ENCODE data around the gene PSD4. TPM values are rescaled to one million over a fixed set of nuclear protein-coding genes. Genes with fewer than 3 reads are reported as not detected.

The PSD4 gene
- total RNA-seq, 1 donor from 2014 or later, result 27.1 TPM

DNA sequence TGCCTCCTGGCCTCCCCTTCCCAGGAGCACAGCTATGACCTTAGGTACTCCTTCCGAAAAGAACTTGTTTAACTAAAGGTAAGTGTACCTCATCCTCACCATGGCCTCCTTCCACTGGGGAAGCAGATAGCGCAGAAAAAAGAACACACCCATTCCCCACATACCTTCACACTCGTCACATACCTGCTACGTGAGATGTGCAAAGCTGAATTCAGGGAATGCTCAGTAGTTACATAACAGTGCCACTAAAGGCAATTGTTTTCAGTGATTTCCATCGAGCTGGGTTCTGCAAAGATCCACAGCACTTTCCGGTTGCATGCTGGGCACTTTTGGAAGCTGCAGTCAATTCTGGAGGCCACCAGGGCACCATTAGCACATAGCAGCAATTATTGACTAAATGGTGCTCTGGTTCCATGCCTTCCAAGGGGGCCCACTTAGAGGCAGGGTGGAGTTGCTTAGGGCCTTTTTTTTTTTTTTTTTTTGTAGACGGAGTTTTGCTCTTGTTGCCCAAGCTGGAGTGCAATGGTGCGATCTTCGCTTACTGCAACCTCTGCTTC is 63.9 kb downstream of the PSD4 start:
- no peak for DNase-seq (ENCODE audit: low spot score, unreplicated experiment)
- H3K4me3 Mint-ChIP-seq (ENCODE audit: low read depth), result no peak overlapping the region
- TF ChIP-seq, protein P1, sequence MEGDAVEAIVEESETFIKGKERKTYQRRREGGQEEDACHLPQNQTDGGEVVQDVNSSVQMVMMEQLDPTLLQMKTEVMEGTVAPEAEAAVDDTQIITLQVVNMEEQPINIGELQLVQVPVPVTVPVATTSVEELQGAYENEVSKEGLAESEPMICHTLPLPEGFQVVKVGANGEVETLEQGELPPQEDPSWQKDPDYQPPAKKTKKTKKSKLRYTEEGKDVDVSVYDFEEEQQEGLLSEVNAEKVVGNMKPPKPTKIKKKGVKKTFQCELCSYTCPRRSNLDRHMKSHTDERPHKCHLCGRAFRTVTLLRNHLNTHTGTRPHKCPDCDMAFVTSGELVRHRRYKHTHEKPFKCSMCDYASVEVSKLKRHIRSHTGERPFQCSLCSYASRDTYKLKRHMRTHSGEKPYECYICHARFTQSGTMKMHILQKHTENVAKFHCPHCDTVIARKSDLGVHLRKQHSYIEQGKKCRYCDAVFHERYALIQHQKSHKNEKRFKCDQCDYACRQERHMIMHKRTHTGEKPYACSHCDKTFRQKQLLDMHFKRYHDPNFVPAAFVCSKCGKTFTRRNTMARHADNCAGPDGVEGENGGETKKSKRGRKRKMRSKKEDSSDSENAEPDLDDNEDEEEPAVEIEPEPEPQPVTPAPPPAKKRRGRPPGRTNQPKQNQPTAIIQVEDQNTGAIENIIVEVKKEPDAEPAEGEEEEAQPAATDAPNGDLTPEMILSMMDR (IDR thresholded peaks at IDR 0.05; ENCODE audit: unreplicated experiment), result no peak
- no peak overlapping the region for H3K27ac Mint-ChIP-seq
- no peaks in the 10 kb centered on the region for H3K36me3 Mint-ChIP-seq (ENCODE audit: insufficient read depth)
- H3K27me3 Mint-ChIP-seq, result peaks cover 6% of the 10 kb centered on the region
- no peaks in the 10 kb centered on the region for H3K4me1 Mint-ChIP-seq (ENCODE audit: low read depth)
- peaks cover 3% of the 10 kb centered on the region for H3K9me3 Mint-ChIP-seq (ENCODE audit: low read depth)

DNA sequence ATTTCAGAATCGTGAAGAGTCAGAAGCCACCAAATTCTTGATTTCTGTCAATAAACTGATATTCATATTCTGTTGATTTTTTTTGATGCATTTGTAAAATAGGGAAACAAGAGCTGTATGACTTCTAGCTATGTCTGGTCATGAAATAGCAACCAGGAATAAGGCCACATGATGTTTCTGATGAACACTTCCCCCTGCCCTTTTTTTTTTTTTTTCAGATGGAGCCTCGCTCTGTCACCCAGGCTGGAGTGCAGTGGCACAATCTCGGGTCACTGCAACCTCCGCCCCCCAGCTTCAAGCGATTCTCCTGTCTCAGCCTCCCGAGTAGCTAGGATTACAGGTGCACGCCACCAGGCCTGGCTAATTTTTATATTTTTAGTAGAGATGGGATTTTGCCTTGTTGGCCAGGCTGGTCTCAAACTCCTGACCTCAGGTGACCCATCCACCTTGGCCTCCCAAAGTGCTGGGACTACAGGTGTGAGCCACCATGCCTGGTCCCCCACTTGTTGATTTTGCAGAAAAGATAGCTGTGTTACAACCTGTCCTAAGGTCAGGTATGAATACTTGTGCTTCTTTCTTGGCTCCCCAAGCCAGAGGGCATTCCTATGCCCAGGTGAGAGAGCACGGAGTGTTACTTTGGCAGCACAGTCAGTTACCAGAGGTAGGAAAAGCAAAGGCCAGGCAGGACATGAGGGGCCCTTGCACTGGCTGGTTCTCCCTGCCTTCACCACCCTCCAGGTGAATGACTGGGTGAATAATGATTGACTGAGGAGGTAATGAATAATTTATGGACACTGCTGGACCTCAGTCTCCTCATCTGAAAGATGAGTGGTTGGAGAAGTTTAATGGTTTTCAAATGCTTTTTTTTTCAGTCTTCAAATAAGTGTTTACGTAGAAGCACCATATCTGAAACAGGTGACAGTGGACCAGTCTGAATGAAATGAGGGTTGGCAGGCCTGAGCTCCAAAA is 65.4 kb downstream of the PSD4 start:
- H3K4me1 Mint-ChIP-seq (ENCODE audit: low read depth), result no peaks in the 10 kb centered on the region
- H3K27ac Mint-ChIP-seq, result no peak overlapping the region
- peaks cover 3% of the 10 kb centered on the region for H3K9me3 Mint-ChIP-seq (ENCODE audit: low read depth)
- TF ChIP-seq, protein P1 (IDR thresholded peaks at IDR 0.05; ENCODE audit: unreplicated experiment), result no peak
- no peaks in the 10 kb centered on the region for H3K36me3 Mint-ChIP-seq (ENCODE audit: insufficient read depth)
- no peak for DNase-seq (ENCODE audit: low spot score, unreplicated experiment)
- peaks cover 11% of the 10 kb centered on the region for H3K27me3 Mint-ChIP-seq
- H3K4me3 Mint-ChIP-seq (ENCODE audit: low read depth), result no peak overlapping the region

GRCh38 chr2:113240150-113240914 is 66.6 kb downstream of the PSD4 start:
- Mint-ChIP-seq H3K36me3 (ENCODE audit: insufficient read depth) (no peaks in the 10 kb centered on the region), H3K27me3 (peaks cover 12% of the 10 kb centered on the region), H3K4me1 (ENCODE audit: low read depth) (no peaks in the 10 kb centered on the region), H3K4me3 (ENCODE audit: low read depth) (no peak overlapping the region), H3K27ac (no peak overlapping the region), H3K9me3 (ENCODE audit: low read depth) (peaks cover 3% of the 10 kb centered on the region)
- no peak for DNase-seq (ENCODE audit: low spot score, unreplicated experiment)
- TF ChIP-seq, protein P1 (IDR thresholded peaks at IDR 0.05; ENCODE audit: unreplicated experiment), result no peak

DNA sequence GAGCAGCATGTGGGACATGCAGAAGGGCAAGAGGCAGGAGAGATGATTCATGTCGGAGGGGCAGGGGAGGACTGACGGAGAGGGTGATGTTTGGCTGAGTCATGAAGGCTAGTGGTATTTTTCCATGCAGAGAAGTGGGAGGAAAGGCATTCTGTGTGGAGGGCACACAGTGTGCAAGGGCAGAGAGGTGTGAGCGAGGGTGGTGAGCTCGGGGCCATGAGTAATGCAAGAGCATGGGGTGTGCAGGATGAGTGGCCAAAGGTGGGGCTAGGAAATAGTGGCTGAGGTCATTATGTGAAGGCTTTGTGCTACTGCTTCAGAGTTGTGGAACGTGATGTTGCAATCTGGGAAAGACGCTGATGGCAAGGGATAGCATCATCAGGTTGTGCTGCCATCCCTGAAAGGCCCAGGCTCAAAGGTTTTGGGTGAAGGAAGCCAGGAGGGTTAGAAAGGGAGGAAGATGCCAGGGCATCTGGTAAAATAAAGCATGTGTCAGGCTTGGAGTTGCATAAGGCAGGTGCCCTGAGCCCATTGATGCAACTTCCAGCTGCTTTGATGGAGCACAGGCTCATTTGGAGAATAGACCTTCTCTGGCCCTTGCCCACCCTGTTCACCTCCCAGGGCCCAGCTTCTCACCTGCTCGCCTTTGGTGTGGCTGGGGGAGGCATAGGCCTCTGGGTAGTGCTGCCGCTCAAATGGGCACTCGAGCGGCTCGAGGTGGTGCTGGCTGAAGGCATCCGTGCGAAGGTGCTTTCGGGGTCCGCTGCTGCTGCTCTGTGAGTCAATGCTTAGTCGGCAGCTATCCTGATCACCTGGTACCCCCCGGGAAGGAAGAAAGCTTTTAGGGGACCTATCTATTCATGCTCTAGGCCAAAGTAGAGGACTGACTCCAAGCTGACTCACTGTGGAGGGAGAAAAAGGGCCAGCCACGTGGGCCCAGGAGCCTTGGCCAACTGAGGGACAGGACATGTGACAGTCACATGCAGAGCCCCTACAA is 67.4 kb downstream of the PSD4 start:
- Mint-ChIP-seq H3K27ac (no peak overlapping the region), H3K4me3 (ENCODE audit: low read depth) (no peak overlapping the region), H3K36me3 (ENCODE audit: insufficient read depth) (no peaks in the 10 kb centered on the region), H3K4me1 (ENCODE audit: low read depth) (no peaks in the 10 kb centered on the region), H3K9me3 (ENCODE audit: low read depth) (peaks cover 3% of the 10 kb centered on the region), H3K27me3 (peaks cover 17% of the 10 kb centered on the region)
- TF ChIP-seq, protein P1 (IDR thresholded peaks at IDR 0.05; ENCODE audit: unreplicated experiment), result no peak
- no peak for DNase-seq (ENCODE audit: low spot score, unreplicated experiment)
